ENCODE data around the gene COL1A1.

COL1A1 gene

DNA sequence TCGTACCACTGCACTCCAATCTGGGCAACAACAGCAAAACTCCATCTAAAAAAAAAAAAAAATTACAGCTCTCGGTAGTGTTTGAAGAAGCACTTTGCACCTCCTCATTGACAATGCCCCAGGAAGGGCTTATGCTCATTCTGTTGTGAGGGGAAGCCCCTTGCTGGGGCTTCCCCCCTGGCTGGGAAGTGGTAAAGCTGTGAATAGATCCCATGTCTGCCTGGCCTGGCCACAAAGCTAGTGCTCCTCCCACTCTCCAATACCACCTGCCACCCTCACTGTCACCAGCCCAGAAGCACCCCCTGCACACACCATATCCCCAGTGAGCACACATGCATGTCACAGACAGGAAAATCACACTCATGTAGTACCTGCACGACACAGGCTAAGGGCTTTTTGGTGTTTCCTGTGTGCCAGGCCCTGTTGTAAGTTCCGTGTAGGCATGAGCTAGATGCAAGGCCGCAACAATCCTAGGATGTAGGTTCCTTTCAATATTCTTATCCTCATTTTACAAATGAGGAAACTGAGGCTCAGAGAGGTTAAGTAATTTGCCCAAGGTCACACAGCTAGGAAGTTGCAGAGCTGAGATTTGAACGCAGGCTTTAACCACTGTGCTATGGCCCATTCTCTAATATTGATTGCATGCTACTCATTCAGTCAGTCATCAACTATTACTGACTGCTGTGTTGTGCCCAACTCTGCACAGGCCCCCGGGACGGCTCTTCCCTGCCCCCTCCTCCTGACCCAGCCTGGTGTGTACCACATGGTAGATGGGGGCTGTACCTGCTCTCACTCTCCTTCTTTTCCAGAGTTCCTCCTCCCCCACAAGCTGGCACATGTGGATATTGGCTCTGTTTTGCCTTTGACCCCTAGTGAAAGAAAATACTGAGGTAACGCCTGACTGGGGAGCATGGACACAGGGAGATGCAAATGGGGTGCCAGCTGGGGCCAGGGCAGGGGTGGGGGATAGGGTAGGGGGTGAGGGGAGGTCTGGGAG lies 11.9 kb upstream of the COL1A1 start:
- DNase-seq = peak; percentile 37 to 51

DNA sequence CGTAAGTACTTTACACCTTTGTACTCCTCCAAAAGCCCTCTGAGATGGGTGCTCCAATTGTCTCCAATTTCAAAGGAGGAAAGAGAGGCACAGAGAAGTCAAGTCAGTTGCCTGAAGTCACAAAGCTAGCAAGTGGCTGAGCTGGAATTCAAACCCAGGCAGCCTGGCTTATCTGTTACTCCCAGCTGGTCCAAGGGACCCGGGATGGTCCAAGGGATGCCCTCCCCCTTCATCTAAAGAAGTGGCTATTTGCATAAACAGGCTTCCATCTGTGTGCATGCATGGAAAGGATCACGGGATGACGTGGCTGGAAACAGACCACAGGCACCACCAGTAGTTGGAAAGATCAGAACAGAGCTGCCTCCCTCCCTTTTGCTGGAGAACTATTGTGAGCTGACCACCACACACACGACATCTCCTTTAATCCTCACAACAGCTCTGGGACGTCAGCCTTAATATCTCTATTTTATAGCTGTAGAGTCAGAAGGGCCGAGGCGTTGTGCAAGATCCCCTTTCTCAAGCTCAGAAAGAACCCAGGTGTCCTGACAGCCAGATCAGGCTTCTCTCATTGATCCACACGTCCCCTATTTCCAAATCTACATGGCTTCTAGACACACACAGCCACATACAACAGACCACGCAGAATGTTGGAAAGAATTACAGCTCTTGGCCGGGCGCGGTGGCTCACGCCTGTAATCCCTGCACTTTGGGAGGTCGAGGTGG lies 10.9 kb upstream of the COL1A1 start:
- DNase-seq = no peak

DNA sequence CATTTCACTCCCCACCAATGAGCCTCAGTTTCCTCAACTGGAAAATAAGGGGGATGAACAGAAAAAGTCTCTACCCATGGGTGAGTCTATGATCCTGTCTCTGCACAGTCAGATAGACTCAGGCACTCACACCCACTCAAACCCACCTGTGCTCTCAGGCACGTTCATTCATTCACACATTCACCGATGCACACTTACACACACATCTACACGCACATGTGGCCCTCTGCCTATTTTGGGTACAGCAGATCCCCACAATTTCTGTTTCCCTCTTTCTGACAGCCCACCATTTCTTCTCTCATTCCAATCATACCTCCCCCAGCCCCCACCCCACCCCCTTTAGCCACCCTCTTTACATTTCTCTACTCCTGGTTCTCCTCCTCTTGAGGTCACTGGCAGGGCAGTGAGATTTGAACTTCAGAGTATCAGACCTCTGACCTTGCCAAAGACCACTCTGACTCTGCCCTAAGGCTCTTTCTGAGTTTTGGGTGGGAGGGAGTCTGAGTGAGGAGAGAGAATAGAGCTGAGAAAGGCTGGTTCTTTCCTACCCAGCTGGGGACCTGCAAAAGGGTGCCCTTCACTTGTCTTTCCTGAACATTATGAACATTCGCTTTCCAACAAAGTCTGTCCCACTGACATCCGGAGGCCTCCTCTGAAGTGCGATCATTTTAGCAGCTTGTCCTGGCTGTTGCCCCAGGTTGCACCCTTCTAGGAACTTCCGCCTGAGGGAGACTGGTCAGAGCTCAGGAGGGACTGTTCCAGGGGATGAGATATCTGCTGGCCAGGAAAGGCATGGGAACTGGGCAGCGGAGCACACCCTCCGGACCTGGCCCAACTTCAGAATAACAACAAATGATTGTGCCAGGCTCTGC lies 10.1 kb upstream of the COL1A1 start:
- no peak for DNase-seq

DNA sequence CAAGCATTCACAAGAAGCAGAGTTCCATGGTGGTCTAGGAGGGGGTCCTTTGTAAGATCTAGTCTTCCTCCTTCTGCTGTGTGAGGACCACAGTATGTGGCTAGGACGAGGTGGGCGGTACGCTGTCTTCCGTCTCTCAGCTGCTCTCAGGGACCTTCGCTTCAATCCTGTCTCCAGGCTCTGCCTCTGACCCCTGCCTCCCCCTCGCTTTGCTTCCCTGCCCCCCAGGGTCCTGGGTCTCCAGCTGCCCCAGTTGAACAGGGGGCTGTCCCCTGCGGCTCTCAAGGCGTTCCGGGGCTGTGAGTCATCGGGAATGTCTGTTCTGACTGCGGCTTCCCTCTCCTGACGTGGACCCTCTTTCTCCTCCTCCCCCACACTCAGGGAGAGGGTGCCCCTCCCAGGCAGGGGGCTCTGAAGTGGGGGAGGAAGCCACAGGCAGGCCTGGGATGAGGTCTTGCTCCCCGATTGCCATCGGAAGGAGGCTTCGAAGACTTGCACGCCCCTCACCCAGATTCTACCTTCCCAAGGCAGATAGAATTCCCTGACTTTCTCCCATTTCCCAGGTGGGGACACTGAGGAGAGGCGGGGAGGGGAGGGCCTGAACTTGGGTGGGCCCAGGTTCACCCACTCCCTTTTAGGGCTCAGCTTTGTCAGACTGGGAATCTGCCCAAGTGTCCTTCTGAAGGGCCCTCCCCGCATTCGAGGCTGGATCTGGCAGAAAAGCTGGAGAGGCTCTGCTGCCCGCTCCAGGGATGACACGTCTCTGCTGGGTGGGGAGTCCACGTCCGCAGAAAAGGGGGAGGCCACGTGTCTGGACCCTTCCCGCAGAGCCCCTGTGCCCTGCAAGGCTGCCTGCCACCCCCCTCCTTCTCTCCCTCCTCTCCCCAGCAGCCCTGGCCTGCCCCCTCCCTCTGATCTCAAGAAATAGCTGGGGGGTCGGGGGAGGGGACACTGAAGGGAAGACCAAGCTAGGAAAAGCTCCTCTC lies 9.1 kb upstream of the COL1A1 start:
- no peak for DNase-seq

DNA sequence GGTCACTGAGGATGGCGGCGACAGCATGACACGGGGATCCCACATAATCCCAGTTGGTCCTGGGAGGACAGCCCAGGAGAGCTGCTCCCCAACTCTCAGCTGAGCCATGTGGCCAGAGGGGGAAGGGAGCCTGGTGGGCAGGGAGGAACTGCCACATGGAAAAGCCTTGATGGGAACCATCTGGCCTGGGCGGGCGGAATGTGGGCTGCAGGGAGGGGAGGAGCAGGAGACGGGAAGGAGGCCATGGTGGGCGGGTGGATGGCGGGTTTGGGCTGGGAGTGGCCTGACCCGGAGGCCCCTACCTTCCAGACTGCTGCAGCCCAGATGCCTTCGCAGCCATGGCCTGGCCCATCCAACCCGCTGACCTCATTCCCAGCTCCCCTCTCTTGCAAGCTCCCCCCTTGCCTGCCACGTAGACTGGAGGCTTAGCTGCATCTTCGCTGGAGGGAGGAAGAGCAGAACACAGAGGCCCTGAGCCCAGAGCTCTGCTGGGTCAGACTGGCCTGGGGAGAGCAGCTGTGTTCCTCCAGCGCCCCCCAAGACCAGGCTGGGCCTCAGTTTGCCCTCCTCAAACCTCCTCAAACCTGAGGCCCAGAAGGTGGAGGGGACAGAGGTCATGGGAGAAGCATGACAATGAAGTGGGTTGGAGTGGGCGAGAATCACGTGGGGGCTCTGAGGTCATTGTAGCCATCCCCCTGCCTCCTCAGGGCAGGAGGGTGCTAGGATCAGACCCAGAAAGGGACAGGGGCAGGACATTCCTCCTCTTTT lies 8.2 kb upstream of the COL1A1 start:
- no peak for DNase-seq

DNA sequence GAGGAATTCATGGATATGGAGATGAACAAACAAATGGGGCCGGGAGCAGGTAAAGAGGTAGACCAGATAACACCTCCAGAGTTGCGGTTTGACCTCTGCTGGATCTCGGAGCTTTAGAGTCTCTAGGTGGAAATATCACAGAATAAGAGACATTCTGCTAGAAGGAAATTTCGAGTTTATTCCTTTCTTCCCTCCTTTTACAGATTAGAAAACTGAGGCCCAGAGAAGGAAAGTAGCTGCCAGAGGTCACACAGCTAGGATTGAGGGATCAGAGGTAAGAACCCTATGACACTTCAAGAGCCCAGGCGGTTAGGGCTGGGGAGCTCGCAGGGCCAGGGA lies 7.7 kb upstream of the COL1A1 start:
- DNase-seq = no peak

DNA sequence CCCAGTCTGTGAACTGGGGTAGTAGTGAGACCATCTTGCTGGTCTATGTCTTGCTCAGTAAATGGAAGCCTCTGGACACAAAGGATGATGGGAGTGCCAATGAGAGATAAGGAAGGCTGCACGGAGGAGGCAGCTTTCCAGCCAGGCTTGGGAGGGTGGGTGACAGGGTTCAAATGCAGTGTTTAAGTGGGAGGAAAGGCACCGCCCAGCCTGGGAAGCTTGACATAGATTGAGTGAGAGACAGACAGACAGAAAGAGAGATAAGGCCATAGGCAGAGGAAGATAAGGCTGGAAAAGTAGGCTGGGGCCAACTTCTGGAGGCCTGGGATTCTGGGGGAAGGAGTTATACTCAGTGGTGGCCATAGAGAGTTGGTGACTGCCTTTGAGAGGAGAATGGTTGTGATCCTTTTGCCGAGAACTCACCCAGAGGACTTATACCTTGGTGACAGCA lies 7.2 kb upstream of the COL1A1 start:
- no peak for DNase-seq

DNA sequence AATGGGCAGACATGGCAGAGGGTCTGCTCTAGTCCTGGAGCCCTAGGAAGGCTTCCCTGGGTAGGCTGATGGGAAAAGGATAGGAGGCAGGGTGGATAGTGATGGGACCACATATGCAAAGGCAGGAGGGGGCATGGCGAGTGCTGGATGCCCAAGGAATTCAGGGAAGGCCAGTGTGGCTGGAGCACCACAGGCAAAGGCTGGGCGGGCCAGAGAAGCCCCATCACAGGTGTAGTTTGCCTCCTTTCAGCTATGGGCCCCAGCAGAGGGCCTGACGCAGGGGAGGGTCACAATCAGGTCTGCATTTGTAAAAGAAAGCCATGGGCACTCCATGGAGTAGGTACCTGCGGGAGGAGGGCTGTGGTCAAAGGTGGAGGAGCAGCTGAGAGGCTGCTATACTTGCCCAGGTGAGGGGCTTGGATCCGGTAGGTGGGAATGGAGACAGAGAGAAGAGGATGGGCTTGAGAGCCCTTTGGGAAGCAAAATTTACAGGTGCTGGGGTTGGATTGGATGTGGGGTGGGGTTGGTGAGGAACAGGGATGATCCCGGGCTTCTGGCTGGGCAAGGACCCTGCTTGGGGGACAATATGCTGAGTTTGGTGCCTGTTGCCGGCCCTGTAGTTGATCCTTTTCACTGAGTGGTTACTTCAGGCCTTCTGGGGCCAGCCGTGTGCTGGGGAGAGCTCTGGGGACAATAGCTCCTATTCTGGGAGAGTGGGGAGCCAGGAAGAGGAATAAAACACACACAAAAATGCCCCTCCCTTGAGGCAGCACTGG lies 6.5 kb upstream of the COL1A1 start:
- no peak for DNase-seq

DNA sequence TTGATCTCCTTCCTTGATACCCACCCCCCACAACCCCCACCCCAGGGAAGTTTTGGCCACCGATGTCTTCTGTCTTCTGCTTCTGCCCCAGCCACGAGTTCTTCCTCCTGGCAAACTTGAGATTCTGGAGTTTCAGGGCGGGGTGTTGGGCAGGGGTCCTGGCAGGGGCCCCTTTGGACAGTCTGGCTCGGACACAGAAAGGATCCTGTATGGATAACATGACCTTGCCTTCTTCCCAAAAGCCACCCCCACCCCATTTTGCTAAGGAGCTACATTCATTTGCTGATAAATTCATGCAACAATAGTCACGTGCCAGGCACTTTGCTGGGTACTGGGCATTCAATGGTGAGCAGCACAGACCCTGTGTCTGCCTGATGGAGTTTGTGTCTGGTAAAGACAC lies 5.9 kb upstream of the COL1A1 start:
- DNase-seq = no peak

DNA sequence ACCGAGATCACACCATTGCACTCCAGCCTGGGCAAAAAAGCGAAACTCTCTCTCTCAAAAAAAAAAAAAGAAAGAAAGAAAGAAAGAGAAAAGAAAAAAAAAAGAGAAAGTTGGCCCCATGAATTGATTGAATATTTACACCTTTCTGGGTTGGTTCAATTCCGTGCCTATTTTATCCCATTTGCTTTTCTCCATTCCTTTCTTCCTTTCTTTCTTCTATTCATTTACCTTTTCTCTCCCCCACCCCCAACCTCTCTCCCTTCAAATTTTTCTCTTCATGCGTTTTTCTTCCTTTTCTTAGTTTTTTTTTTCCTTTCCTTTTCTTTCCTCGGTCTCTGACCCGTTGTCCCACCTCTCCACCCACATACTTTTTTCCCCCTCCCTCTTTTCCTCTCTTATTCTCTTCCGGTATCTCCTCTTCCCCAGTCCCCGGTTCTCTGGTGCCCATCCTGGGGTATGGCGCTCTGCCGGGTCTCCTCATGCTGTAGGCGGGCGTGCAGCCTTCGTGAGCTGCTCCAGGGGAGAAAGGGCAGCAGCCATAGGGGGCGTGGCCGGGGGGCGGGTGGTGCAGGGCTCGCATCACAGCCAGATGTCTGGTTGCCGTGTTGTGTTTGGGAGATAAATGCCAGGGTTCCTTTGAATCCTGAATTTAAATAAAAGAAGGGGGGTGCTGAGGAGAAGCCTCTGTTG lies 5.3 kb upstream of the COL1A1 start:
- no peak for DNase-seq

DNA sequence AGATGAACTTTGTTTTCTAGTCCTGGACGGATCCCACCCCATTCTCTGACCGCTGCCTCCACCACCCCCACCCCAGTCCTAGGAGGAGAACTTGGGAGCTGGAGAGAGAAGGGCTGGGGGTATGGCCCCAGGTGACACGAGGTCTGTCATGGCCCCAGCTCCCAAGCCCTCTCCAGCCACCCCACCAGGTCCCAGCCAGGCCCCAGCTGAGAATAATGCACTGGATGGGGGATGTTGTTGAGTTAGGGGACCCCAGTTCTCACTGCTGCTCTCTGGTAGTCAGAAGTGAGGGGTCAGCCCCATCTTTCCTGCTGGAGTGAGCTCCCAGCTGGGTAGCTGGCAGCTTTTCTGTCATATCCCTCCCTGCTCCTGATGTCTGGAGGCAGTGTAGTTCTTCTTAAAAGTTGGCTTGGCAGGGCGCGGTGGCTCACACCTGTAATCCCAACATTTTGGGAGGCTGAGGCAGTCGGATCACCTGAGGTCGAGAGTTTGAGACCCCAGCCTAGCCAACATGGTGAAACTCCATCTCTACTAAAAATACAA lies 4.6 kb upstream of the COL1A1 start:
- no peak for DNase-seq

DNA sequence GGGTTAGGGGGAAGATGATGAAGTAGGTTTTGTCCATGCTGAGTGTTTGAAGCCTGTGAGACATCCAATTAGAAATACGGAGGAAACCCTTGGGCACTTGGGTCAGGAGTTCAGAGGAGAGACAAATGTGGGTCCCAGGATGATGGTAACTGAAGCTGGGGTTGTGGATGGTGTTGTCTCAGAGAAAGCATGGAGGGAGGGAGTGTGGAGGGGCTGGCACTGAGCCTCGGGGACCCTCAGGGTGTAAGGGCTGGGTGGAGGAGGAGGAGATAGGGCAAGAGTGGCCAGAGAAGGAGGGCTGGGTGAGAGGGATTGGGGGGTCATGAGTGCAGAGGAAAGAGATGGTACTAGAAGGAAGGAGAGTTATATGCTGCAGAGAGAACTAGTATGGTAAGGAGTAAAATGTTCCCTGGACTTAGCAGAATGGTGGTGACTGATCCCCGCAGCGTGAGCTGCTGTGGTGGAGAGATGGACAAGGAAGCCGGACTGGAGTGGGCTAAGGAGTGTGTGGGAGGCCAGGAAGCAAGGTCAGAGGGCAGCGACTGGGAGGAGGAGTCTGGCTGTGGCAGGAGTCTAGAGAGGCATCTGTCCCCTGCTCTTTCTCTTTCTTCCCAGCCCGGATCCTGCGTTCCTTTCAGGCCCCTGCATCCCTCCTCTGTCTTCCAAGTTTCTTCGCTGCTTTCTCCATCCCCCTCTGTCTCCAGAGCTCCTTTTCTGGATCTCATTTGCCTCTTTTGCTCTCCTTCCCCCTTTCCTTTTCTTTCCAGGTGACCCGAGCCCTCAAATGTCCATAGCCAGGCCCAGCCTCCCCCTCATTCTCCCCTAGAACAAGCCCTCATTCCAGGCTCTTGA lies 3.9 kb upstream of the COL1A1 start:
- DNase-seq = no peak

DNA sequence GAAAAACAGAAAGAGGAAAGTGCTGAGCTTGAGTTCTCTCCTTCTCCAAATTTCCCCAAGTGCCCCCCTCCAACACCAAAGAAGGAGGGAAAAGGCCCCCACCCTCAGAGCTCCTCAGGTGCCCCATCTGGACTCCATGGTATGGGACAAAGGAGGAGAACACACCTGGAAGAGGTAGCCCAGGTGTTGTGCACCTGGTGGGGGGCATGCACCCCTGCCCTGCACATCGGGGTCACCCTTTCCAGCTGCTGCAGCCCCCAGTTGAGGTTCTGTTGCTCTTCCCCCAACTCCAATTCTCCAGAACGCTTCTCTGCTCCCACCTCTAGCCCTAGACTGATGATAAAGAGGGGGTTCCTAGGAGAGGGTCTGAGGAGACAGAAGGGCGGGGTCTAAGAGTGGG lies 3.0 kb upstream of the COL1A1 start:
- DNase-seq = no peak

DNA sequence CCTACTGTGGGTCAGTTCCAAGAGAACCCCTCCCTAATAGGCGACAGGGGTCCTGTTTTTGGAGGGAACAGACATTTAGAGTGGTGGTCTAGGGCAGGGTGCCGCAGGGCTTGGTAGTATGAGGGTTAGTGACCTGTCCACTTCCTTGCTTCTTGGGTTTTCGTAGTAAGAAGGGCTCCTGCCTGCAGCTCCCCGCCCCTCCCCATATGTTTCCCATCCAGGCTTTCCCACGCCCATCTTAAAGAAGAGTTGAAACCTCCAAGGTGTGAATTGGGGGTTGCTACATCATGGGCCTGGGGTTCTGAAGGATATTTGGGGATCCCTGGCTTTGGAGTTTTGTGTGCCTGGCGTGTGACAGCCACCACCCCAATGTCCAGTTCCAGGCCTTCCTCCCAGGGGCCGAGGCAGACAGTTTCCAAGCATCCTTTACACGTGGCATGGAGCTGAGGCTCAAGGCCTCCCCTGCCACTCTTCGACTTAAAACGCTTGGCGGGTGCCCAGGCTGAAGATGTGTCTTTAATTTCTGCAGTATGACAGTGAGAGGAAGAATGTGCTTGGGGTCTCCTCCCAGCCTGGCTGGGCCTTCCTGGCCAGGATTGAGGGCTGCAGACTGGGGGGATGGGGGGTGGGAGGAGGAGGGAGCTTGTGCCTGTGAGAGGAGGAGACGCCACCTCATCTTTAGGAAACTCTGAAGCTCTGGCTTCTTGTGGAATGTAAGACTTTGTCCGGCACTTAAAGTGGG lies 2.3 kb upstream of the COL1A1 start:
- DNase-seq = no peak

DNA sequence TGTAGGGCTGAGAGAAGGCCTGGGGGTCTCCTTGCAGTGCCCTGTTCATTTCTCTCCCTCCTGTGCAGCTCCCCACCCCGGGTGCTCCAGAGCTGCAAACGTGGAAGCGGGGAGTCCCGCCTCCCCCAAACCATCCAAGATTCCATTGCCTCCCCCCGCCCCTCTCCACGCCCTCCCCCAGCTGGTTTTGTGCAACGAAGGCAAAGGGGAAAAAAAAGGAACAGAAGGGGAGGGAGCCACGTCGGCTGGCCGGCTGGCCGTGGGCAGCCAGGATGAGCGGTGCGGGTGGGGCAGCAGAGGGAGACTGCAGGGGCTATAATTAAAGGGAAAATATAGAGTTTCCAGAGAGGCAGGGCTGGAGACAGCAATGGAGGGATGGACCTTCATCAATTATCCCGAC lies 1.7 kb upstream of the COL1A1 start:
- no peak for DNase-seq

DNA sequence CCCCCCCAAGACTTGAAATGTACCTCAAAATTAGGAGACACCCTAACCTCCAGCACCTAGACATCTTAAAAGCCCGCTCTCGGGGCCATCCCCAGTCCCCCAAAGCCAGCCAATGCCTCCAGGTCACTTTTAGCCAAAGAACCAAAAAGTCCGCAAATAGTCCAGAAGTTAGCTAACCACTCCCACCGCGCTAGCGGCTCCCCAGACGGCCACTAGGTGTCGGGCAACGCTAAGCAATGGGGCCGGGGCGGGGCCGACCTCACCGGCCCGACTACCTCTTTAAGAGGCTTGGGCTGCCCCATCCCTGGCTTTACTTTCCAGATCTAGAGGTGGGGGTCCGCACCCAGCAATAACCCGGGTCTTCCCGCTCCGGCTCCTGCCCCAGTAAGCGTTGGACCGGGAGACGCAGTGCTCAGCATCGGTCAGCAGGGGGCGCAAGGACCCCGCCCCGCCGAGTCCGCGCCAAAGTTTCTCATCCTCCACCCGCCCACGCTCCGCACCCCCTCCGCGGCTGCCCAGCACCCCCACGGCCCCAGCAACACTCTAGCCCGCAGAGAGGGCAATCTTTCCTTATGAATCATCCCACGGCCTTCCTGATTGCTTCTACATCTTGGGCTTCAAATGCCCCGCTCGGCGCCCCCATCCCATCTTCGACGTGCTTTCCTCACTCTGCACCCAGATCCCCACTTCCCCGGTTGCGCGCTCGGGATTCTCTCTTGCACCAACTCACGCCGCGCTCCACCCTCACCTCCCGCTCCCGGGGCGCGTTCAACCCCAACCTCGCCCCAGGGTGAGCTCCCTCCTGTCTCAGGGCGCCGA lies 765 bp downstream of the COL1A1 start:
- peak; percentile 79 to 84 for DNase-seq
